Measurements from ENCODE around the gene ALOXE3.
A peak's percentile ranks its signal among the peaks of the same experiment; 100 is the strongest.

DNA sequence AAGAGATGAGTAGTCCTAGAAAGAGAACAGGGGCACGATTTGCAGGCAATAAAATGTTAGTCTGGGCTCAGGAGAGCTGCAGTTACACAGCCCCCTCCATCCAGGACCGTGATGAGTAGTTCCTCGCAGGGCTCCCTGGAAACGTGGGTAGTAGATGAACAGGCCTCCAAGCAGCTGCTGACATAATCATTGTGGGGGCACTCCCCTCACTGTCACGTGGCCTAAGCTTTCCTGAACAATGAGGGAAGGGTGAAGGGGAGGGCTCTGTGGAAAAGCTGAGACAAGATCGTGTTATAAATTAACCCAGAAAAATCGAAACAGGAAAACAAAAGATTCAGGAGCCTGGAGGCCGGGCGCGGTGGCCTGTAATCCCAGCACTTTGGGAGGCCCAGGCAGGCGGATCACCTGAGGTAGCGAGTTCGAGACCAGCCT lies 35.2 kb upstream of the ALOXE3 start:
- TF ChIP-seq POLR2AphosphoS5 (IDR thresholded peaks at IDR 0.05): peak; percentile 82 to 92 (median 87)
- TF ChIP-seq, protein P1, sequence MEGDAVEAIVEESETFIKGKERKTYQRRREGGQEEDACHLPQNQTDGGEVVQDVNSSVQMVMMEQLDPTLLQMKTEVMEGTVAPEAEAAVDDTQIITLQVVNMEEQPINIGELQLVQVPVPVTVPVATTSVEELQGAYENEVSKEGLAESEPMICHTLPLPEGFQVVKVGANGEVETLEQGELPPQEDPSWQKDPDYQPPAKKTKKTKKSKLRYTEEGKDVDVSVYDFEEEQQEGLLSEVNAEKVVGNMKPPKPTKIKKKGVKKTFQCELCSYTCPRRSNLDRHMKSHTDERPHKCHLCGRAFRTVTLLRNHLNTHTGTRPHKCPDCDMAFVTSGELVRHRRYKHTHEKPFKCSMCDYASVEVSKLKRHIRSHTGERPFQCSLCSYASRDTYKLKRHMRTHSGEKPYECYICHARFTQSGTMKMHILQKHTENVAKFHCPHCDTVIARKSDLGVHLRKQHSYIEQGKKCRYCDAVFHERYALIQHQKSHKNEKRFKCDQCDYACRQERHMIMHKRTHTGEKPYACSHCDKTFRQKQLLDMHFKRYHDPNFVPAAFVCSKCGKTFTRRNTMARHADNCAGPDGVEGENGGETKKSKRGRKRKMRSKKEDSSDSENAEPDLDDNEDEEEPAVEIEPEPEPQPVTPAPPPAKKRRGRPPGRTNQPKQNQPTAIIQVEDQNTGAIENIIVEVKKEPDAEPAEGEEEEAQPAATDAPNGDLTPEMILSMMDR (IDR thresholded peaks at IDR 0.05): no peak

Measured in sigmoid colon (tissue), 4 donors.